Tibial artery (tissue), 4 donors: ENCODE results near the gene SLC16A10.

ENCODE experiments used
- DNase-seq, 2 donors: peaks; one replicate each; pipeline ENCODE4 v3.0.0-alpha.2; 2019
- H3K27ac ChIP-seq, 2 donors: fragments of 200-600 bp; sonication (generic) in 1 of 2; 1 replicate in 1 of 2; 2 replicates in 1 of 2; pipeline ENCODE4 v1.5.1; 2018 to 2019; ENCODE audit warnings: mild to moderate bottlenecking in 1 of 2
- H3K27me3 ChIP-seq, 2 donors: fragments of 200-600 bp; sonication (generic) in 1 of 2; one replicate each; pipeline versions ENCODE4 v1.5.1 to v1.6.0; 2016 to 2019
- H3K36me3 ChIP-seq, 3 donors: fragments of 200-600 bp; sonication (generic) in 2 of 3; one replicate each; pipeline ENCODE4 v1.5.1; 2016 to 2019; ENCODE audit warnings: mild to moderate bottlenecking in 2 of 3
- H3K4me1 ChIP-seq, 4 donors: fragments of 200-600 bp; sonication (generic) in 2 of 4; 1 replicate in 3 of 4; 2 replicates in 1 of 4; pipeline ENCODE4 v1.5.1; 2016 to 2019
- H3K4me3 ChIP-seq, 2 donors: fragments of 200-600 bp; sonication (generic) in 1 of 2; 1 replicate in 1 of 2; 2 replicates in 1 of 2; pipeline ENCODE4 v1.5.1; 2018 to 2019; ENCODE audit warnings: mild to moderate bottlenecking in 2 of 2
- H3K9me3 ChIP-seq, 3 donors: fragments of 200-600 bp; sonication (generic) in 1 of 3; one replicate each; pipeline ENCODE4 v1.5.1; 2016 to 2019
- intact Hi-C: fragments of 100-400 bp; cut with DNase I; formaldehyde crosslinking; loops from one replicate; pipeline ENCODE4 v1.15.0; 2023; ENCODE audit warnings: low total_unique reads
- TF ChIP-seq, protein P1 (sequence below), 2 experiments: fragments of 200-600 bp in 1 of 2; fragments of 450-650 bp in 1 of 2; IDR thresholded peaks; one replicate each; pipeline ENCODE4 v1.5.1; 2017 to 2019; ENCODE audit warnings: antibody characterized with exemption in 2 of 2, mild to moderate bottlenecking in 1 of 2, moderate library complexity in 1 of 2

Gene SLC16A10

GRCh38 chr6:111068866-111069234 lies 18.5 kb upstream of the SLC16A10 start:
- intact Hi-C loops, result no loop called here
- TF ChIP-seq, protein P1, sequence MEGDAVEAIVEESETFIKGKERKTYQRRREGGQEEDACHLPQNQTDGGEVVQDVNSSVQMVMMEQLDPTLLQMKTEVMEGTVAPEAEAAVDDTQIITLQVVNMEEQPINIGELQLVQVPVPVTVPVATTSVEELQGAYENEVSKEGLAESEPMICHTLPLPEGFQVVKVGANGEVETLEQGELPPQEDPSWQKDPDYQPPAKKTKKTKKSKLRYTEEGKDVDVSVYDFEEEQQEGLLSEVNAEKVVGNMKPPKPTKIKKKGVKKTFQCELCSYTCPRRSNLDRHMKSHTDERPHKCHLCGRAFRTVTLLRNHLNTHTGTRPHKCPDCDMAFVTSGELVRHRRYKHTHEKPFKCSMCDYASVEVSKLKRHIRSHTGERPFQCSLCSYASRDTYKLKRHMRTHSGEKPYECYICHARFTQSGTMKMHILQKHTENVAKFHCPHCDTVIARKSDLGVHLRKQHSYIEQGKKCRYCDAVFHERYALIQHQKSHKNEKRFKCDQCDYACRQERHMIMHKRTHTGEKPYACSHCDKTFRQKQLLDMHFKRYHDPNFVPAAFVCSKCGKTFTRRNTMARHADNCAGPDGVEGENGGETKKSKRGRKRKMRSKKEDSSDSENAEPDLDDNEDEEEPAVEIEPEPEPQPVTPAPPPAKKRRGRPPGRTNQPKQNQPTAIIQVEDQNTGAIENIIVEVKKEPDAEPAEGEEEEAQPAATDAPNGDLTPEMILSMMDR (IDR thresholded peaks at IDR 0.05), result no peak

DNA sequence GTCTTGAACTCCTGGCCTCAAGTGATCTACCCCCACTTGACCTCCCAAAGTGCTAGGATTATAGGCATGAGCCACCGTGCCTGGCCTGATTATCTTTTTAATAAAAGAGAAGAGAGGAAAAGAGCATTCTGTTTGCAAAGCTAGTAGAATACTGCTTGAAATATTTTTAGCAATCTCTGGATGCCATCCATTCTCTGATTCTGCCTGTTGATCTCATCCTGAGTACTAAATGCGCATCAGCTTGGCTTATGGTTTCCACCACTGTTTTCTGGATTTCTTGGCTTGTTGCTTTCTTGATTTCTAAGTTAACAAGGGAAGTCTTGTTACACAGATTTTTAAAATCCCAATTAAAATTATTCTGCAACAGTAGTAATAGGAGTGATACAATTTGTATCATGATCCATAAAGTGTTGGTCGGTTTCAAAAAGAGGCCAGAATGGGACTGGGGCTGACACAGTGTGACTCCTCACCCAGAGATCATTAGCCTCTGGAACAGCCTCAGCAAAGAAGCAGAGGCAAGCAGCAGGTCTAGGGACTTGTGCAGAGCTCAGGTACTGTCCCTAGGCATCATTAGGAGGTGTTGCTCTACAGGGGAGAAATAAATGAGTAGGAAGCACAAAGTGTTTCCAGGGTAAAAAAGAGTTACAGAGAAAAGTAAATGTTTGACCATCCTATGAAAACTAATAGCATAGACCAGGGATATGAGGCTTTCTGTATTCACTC lies 17.8 kb upstream of the SLC16A10 start:
- Histone ChIP-seq H3K4me3 (no peak overlapping the region), H3K36me3 (no peaks in the 10 kb centered on the region), H3K4me1 (no peaks in the 10 kb centered on the region), H3K9me3 (no peaks in the 10 kb centered on the region), H3K27ac (no peak overlapping the region), H3K27me3 (no peaks in the 10 kb centered on the region)
- TF ChIP-seq, protein P1 (IDR thresholded peaks at IDR 0.05), result no peak
- no peak for DNase-seq
- intact Hi-C loops, result no loop called here

More at GRCh38 chr6:111068866-111069234, 18.5 kb upstream of the SLC16A10 start:
- DNase-seq, result no peak
- Histone ChIP-seq H3K9me3 (no peaks in the 10 kb centered on the region), H3K4me3 (no peak overlapping the region), H3K27ac (no peak overlapping the region), H3K4me1 (no peaks in the 10 kb centered on the region), H3K27me3 (no peaks in the 10 kb centered on the region), H3K36me3 (no peaks in the 10 kb centered on the region)

GRCh38 chr6:111070105-111071005 lies 16.9 kb upstream of the SLC16A10 start:
- H3K36me3 ChIP-seq, result no peaks in the 10 kb centered on the region
- no peak overlapping the region for H3K4me3 ChIP-seq
- H3K27ac ChIP-seq, result no peak overlapping the region
- no peaks in the 10 kb centered on the region for H3K9me3 ChIP-seq
- no peaks in the 10 kb centered on the region for H3K4me1 ChIP-seq
- TF ChIP-seq, protein P1 (IDR thresholded peaks at IDR 0.05), result no peak
- intact Hi-C loops, result no loop called here
- no peaks in the 10 kb centered on the region for H3K27me3 ChIP-seq
- DNase-seq, result no peak

- TF ChIP-seq, protein P1 (IDR thresholded peaks at IDR 0.05), result no peak
- Histone ChIP-seq H3K4me1 (no peaks in the 10 kb centered on the region), H3K36me3 (no peaks in the 10 kb centered on the region), H3K27me3 (no peaks in the 10 kb centered on the region), H3K4me3 (no peak overlapping the region), H3K27ac (no peak overlapping the region), H3K9me3 (no peaks in the 10 kb centered on the region)
- no peak for DNase-seq
- intact Hi-C loops, result no loop called here
Observed at GRCh38 chr6:111072801-111073360, 14.4 kb upstream of the SLC16A10 start.

DNA sequence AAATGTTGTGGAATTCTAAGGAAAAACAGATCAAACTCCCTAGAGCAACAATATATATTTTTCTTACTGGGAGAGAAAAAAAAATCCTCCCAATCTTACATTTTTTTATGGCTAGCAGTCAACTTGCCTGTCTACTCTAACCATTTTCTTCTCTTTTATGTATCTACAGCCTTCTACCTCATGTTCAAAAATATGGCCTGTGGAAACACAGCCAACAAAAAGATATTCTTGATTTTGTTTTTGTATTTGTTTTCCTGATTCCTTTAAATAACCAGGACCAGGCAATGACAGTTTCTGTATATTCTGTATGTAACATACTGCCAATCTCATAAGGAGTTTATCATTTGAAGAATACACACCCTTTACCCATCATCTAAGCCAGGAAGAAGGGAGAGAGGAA lies 13.0 kb upstream of the SLC16A10 start:
- DNase-seq, result no peak
- Histone ChIP-seq H3K9me3 (no peaks in the 10 kb centered on the region), H3K4me3 (no peak overlapping the region), H3K27ac (no peak overlapping the region), H3K36me3 (no peaks in the 10 kb centered on the region), H3K27me3 (no peaks in the 10 kb centered on the region), H3K4me1 (no peaks in the 10 kb centered on the region)
- TF ChIP-seq, protein P1 (IDR thresholded peaks at IDR 0.05), result no peak
- intact Hi-C loops, result no loop called here
